GM19035 (cell line): Measurements from ENCODE around the gene DGCR8.
"Not testable (repeated sequence)": the region's sequence is repeated elsewhere in the genome, so short reads cannot be mapped to it uniquely, and the experiment has no call there.

Experiments used
- ATAC-seq: cut with Tn5 transposase; IDR thresholded peaks from one replicate; pipeline ENCODE4 v1.9.1; 2021; ENCODE audit not compliant: unreplicated experiment

The DGCR8 gene

DNA sequence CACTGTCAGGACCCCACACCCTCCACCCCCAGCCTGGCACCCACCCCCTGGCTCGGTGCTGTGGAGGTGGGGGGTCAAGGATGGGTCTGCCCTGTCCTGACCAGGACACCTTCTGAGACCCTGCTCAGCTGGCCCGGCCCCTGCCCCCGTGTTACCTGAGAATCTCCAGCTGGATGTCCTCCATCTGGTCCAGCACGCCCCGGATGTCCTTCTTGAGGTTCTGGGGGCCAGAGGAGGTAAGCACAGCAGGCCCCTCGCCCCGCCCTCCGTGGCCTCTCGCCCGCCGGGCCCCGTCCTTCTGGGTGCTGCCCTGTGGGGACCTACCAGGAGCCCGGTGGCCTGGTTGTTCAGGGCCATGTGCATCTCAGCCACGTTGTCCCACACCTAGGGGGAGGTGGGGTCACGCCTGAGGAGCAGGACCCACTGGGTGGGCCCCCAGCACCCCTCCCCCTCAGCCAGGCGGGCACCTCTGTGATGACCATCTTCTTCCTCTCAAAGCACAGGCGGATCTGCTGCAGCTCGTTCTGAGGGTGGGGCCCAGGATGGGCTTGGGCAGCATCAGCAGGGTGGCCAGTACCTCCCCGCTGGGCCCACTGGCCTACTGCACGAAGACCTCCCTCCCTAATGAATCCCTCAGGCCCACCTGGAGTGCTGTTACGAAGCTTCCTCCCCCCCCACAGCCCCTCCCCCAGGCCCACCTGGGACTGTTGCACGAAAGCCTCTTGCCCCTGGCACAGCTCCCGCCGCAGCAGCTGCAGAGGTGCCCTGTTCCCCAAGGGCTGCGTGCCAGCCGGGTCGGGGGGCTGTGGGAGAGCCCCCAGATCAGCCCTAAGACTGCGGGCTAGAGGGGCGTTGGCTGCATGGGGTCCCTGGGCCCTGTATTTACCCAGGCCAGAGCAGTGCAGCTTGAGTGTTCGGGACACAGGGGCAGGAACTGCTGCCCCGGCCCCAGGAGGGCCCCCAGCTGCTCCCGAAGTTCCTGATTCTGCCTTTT, 69.5 kb downstream of the DGCR8 start:
- no peak for ATAC-seq

DNA sequence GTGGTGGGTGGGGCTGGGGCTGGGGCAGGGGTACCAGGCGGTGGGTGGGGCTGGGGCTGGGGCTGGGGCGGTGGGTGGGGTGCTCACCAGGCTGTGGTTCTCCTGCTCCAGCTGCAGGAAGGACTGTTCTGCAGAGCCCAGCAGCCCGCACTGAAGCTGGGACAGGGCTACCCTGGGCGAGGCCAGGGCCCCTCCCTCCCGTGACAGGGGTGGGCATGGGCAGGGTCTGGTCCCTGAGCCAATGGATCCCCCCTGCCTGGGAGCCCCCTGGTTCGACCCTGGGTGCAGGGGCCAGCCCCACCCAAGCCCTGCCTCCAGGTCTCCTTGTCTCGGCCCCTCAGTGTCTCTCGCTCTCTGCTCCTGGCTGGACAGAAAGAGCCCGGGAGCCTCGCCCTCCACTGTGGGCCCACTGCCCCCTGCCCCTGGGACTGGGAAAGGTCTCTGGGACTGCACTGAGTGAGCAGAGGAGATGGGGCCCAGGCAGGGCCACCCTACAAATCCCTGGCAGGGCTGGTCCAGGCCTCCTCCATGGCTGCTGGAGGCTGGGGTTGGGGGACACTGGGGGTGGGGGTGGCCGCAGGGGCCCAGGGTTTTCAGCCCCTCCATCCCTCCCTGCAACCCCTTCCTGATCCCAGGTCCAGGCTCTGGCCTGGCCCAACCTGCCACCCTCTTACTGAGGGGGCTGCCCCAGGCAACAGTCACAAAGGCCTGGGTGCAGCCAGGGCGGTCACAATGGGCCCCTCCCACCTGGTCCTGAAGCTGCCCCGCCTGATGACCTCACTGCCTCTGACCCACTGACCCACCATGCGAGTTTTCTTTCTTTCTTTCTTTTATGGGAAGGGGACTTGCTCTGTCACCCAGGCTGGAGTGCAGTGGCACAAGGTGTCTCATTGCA, 70.6 kb downstream of the DGCR8 start, which contains the start of gene CCDC188:
TSS of gene CCDC188 (minus strand) at position 675 of the 895 bp plus-strand sequence. CDS start at position 606, 69 bp downstream.
- ATAC-seq: no peak

DNA sequence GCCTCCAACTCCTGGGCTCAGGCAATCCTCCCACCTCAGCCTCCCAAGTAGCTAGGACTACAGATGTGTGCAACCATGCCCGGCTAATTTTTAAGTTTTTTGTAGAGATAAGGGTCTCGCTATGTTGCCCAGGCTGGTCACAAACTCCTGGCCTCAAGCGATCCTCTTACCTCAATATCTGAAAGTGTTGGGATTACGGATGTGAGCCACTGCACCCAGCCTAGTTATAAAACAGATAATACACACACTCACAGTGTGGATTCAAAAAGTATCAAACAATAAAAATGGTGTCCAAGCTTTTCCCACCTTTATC, 71.2 kb downstream of the DGCR8 start:
- ATAC-seq: no peak

GRCh38 chr22:20152464-20152890, 72.4 kb downstream of the DGCR8 start:
- ATAC-seq: no peak

GRCh38 chr22:20153945-20154344, 73.9 kb downstream of the DGCR8 start:
- ATAC-seq: no peak

DNA sequence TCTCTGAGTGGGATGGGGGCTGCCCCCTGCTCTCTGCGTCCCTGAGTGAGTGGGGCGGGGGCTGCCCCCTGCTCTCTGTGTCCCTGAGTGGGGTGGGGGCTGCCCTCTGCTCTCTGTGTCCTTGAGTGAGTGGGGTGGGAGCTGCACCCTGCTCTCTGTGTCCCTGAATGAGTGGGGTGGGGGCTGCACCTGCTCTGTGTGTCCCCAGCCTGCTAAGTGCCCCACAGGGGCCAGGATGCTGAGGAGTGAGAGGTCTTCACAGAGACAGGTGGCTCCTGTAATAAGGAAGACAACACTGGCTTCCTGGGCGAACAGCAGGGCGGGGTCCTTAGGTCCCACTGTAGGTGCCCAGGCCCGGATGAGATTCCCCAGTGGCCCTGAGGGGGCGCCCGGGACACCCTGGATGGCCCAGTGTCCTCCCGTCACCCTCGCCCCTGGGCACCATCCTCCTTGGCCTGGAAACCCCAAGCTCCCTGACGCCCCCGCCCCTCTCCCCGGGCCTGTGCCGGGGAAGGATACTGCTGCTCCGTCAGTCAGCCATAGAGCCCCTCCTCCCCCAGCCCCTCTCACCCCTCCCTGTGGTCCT, 74.7 kb downstream of the DGCR8 start:
- ATAC-seq: no peak

- ATAC-seq: no peak
These were observed 75.4 kb downstream of the DGCR8 start for GRCh38 chr22:20155330-20156041.

DNA sequence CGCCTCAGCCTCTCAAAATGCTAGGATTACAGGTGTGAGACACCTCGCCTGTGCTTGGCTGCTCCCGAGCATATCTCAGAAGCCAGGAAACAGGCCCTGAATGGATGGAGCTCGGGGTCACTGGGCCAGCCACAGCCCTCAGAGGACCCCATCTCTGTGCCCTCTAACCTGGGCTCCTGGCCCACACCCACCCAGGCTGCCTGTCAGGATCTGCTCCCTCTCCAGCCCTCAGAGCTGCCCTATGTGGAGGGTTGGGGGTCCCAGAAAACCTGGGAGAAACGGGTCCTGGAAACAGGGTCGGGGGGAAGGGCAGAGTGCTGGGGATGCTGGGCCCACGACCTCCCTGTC, 76.0 kb downstream of the DGCR8 start:
- no peak for ATAC-seq

GRCh38 chr22:20156611-20157429, 76.8 kb downstream of the DGCR8 start:
- ATAC-seq: no peak

- no peak for ATAC-seq
These were observed 77.6 kb downstream of the DGCR8 start for GRCh38 chr22:20157430-20158183.

GRCh38 chr22:20158391-20159036, 78.5 kb downstream of the DGCR8 start:
- ATAC-seq: no peak

DNA sequence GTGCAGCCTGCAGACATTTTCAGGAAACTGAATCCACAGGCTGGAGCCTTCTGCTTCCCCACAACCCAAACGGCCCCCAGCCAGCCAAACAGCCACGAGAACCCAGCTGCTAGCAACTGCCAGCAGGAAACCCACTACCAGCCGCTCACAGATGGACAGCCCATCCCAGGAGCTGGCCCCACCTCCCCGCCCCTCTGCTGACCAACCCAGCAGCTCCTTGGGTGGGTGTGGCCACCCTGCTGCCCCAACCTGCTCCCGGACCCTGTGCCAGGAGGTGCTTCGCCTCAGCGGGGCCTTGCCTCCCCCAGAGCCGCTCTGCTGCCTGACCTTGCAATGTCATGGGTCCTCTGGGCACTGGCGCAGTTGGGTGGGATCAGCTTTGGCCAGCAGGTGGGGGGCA, 79.0 kb downstream of the DGCR8 start:
- no peak for ATAC-seq

DNA sequence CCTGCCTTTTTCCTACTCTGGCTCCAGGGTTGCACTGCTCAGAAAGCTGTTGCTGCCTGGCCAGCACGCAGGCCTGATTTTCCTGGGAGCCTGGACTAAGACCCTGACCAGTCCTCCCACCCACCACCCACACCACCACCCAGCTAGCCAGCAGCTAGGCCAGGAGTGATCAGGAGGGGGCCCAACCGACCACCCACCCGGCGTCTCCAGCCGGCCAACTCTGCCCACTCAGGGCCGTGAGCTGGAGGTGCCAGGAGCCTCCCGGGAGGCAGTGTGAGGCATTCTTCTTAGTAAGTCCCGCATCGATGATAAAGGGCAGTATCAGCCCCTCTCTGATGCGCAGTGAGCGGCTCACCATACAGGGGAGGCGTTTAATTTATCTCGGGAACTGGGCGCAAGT, 79.5 kb downstream of the DGCR8 start:
- ATAC-seq: not testable (repeated sequence)

- no peak for ATAC-seq
These were observed 80.0 kb downstream of the DGCR8 start for GRCh38 chr22:20160041-20160440.
